Measurements from ENCODE around the gene ABCA4.
"Not testable (repeated sequence)": the region's sequence is repeated elsewhere in the genome, so short reads cannot be mapped to it uniquely, and the experiment has no call there.

Gene ABCA4

GRCh38 chr1:93961443-93961842 lies 159.5 kb downstream of the ABCA4 start:
- H3K36me3 Mint-ChIP-seq (ENCODE audit: insufficient read depth), result no peaks in the 10 kb centered on the region
- H3K27ac Mint-ChIP-seq, result no peak overlapping the region
- peaks cover 6 to 14% of the 10 kb centered on the region in 2 donors for H3K9me3 Mint-ChIP-seq

GRCh38 chr1:93960641-93961147 lies 160.3 kb downstream of the ABCA4 start:
- no peaks in the 10 kb centered on the region for H3K4me1 Mint-ChIP-seq (ENCODE audit: low read depth in 2 of 2)
- H3K27ac Mint-ChIP-seq, result no peak overlapping the region
- no peaks in the 10 kb centered on the region for H3K36me3 Mint-ChIP-seq (ENCODE audit: insufficient read depth)
- no peak for ATAC-seq (replicated peaks)
- no peak for DNase-seq
- no peak overlapping the region for H3K4me3 Mint-ChIP-seq
- peaks cover 5 to 12% of the 10 kb centered on the region in 2 donors for H3K27me3 Mint-ChIP-seq
- H3K9me3 Mint-ChIP-seq, result peaks cover 9 to 22% of the 10 kb centered on the region in 2 donors

More at GRCh38 chr1:93961443-93961842, 159.5 kb downstream of the ABCA4 start:
- Mint-ChIP-seq H3K27me3 (peaks cover 5 to 12% of the 10 kb centered on the region in 2 donors), H3K4me3 (no peak overlapping the region), H3K4me1 (ENCODE audit: low read depth in 2 of 2) (no peaks in the 10 kb centered on the region)
- no peak for ATAC-seq (replicated peaks)
- no peak for DNase-seq

GRCh38 chr1:93959413-93959812 lies 161.5 kb downstream of the ABCA4 start:
- H3K9me3 Mint-ChIP-seq, result peaks cover 14 to 31% of the 10 kb centered on the region in 2 donors
- no peak for ATAC-seq (replicated peaks)
- H3K27ac Mint-ChIP-seq, result no peak overlapping the region
- no peak for DNase-seq
- H3K36me3 Mint-ChIP-seq (ENCODE audit: insufficient read depth), result no peaks in the 10 kb centered on the region
- no peaks in the 10 kb centered on the region for H3K4me1 Mint-ChIP-seq (ENCODE audit: low read depth in 2 of 2)
- H3K4me3 Mint-ChIP-seq, result no peak overlapping the region
- H3K27me3 Mint-ChIP-seq, result peaks cover 5 to 12% of the 10 kb centered on the region in 2 donors

DNA sequence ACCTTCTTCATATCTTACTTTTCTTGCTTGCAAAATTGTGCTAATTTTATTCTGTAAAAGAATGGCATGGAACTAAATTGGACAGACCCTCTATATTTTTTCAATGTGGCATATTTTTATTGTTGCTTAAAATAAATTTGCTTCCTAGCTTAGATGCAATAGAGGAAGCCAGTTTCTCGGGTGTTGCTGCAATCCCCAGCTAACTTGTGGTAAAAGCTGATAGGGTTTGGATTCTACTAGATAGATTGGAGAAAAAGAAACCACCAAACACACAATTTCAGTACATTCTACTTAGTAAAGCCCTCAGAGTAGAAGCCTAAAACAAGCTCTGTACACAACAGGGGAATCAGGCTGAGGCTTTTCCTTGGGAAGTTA lies 162.2 kb downstream of the ABCA4 start:
- Mint-ChIP-seq H3K9me3 (peaks cover 14 to 31% of the 10 kb centered on the region in 2 donors), H3K4me3 (no peak overlapping the region), H3K27ac (no peak overlapping the region), H3K36me3 (ENCODE audit: insufficient read depth) (no peaks in the 10 kb centered on the region), H3K4me1 (ENCODE audit: low read depth in 2 of 2) (no peaks in the 10 kb centered on the region), H3K27me3 (peaks cover 5 to 12% of the 10 kb centered on the region in 2 donors)
- DNase-seq (no peak), ATAC-seq (replicated peaks) (no peak)

GRCh38 chr1:93958032-93958725 lies 162.8 kb downstream of the ABCA4 start:
- Mint-ChIP-seq H3K27ac (no peak overlapping the region), H3K4me3 (no peak overlapping the region), H3K9me3 (peaks cover 14 to 31% of the 10 kb centered on the region in 2 donors), H3K36me3 (ENCODE audit: insufficient read depth) (no peaks in the 10 kb centered on the region), H3K4me1 (ENCODE audit: low read depth in 2 of 2) (no peaks in the 10 kb centered on the region), H3K27me3 (peaks cover 5 to 8% of the 10 kb centered on the region in 2 donors)
- DNase-seq (no peak), ATAC-seq (replicated peaks) (no peak)

DNA sequence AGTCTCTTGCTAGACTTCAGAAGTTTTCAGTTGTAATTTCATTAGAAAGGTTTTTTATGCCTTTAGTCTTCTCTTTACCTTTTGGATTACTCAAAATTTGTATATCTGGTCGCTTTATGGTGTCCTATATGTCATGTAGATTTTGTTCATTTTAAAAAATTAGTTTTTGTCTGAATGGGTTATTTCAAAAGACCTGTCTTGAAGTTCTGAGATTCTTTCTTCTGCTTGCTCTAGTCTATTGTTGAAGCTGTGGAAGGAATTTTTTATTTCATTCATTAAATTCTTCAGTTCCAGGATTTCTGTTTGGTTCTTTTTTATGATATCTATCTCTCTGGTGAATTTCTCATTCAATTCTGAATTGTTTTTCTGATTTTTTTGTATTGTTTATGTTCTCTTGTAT lies 165.2 kb downstream of the ABCA4 start:
- DNase-seq (no peak), ATAC-seq (replicated peaks) (no peak)
- Mint-ChIP-seq H3K4me1 (ENCODE audit: low read depth in 2 of 2) (no peaks in the 10 kb centered on the region), H3K4me3 (no peak overlapping the region), H3K9me3 (peaks cover 14 to 43% of the 10 kb centered on the region in 2 donors), H3K36me3 (ENCODE audit: insufficient read depth) (no peaks in the 10 kb centered on the region), H3K27me3 (peaks cover 0 to 5% of the 10 kb centered on the region in 2 donors), H3K27ac (no peak overlapping the region)

DNA sequence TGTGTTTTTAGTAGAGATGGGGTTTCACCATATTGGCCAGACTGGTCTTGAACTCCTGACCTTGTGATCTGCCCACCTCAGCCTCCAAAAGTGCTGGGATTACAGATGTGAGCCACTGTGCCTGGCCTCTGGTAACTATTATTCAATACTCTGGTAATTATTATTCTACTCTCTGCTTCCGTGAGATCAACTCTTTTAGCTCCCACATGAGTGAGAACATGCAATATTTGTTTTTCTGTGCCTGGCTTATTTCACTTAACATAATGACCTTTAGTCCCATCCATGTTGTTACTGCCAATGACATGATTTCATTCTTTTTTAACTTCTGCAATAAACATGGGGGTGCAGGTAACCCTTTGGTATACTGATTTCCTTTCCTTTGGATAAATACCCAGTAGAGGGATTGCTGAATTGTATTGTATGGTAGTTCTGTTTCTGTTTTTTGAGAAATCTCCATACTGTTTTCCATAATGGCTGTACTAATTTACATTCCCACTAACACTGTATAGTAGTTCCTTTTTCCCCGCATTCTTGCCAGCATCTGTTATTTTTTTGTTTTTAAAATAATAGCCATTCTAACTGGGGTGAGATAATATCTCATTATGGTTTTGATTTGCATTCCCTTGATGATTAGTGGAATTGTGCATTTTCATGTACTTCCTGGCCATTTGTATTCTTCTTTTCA lies 173.8 kb downstream of the ABCA4 start:
- ATAC-seq (replicated peaks); H3K4me3 Mint-ChIP-seq; H3K4me1 Mint-ChIP-seq (ENCODE audit: low read depth in 2 of 2); H3K27ac Mint-ChIP-seq; DNase-seq; H3K36me3 Mint-ChIP-seq (ENCODE audit: insufficient read depth): not testable (repeated sequence)
- H3K9me3 Mint-ChIP-seq, result peaks cover 0 to 17% of the 10 kb centered on the region in 2 donors
- H3K27me3 Mint-ChIP-seq, result peaks cover 9 to 24% of the 10 kb centered on the region in 2 donors
